NT2/D1 (cell line): ENCODE data around the gene RASL11A.

Experiments used
- SUZ12 ChIP-seq: IDR thresholded peaks from 2 replicates; pipeline ENCODE4 v1.6.1; 2011; ENCODE audit not compliant: insufficient read length, insufficient read depth; ENCODE audit errors: extremely low read depth
- ZNF274 ChIP-seq: IDR thresholded peaks from 2 replicates; pipeline ENCODE4 v1.6.1; 2011; ENCODE audit warnings: mild to moderate bottlenecking, low read depth, low read length

DNA sequence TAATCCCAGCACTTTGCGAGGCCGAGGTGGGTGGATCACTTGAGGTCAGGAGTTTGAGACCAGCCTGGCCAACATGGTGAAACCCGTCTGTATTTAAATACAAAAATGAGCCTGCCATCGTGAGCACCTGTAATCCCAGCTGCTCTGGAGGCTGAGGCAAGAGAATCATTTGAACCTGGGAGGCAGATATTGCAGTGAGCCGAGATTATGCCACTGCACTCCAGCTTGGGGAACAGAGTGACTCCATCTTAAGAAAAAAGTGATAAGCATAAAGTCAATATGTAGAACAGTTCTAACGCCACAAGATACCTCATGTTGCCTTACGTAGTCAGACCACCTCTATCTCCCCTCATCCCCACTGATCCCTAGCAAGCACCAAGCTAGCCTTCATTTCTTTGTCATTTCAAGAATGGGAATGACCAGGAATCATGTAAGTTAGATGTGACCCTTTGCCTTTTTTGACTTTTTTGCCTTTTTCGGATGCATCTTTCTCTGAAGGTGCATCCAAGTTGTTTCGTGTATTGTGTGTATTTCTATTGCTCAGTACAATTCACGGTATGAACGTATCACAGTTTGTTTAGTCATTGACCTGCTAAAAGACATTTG is 12.9 kb upstream of the RASL11A start:
- no peak for TF ChIP-seq SUZ12
- no peak for TF ChIP-seq ZNF274
